GM21515 (cell line): ENCODE measurements around the gene KCTD2.

ENCODE experiments used
- ATAC-seq: cut with Tn5 transposase; IDR thresholded peaks from one replicate; pipeline ENCODE4 v1.9.1; 2021; ENCODE audit not compliant: unreplicated experiment

Gene KCTD2

GRCh38 chr17:75094871-75095399 lies 47.9 kb downstream of the KCTD2 start:
- ATAC-seq, result no peak

- no peak for ATAC-seq
Measured at GRCh38 chr17:75096082-75096625, 49.1 kb downstream of the KCTD2 start.

- no peak for ATAC-seq
Measured at GRCh38 chr17:75097865-75098264, 50.8 kb downstream of the KCTD2 start.

DNA sequence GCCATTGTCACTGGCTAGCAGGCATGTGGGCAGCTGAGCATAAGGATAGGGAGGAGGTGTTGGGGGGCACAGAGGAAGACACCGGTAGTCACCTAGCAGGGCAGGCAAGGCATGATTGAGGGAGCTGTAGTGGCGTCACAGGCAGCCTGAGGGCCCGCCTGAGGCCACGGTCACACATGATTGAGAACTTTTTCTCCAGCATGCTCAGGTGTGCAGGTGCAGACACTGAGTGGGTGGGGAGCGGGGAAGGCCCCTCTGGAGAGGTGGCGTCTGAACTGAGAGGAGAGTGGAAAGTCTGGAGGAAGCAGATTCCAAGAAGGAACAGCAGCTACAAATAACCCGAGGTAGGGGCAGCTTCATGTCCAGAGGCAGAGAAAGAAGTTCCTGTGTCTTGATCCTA lies 51.8 kb downstream of the KCTD2 start:
- ATAC-seq, result no peak

DNA sequence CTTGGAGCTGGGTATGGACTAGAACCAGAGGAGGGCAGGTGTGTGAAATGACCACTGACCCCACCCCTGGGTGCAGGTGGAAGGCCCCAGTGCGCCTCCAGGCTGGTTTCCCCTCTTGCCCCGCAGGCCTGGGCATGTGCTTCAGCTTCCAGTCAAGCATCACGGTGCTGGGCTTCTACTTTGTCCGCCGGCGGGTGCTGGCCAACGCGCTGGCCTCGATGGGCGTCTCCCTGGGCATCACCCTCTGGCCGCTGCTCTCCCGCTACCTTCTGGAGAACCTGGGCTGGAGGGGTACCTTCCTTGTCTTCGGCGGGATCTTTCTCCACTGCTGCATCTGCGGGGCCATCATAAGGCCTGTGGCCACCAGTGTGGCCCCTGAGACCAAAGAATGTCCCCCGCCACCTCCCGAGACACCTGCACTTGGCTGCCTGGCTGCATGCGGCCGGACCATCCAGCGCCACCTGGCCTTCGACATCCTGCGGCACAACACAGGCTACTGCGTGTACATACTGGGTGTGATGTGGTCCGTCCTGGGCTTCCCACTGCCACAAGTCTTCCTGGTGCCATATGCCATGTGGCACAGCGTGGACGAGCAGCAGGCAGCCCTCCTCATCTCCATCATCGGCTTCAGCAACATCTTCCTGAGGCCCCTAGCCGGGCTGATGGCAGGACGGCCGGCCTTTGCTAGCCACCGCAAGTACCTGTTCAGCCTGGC lies 53.0 kb downstream of the KCTD2 start:
- ATAC-seq, result no peak

GRCh38 chr17:75102385-75102821 lies 55.4 kb downstream of the KCTD2 start:
- ATAC-seq, result no peak

- ATAC-seq, result no peak
Measured at GRCh38 chr17:75103601-75104554, 56.9 kb downstream of the KCTD2 start.

- no peak for ATAC-seq
Measured at GRCh38 chr17:75105126-75106080, 58.4 kb downstream of the KCTD2 start.

GRCh38 chr17:75108193-75108592 lies 61.2 kb downstream of the KCTD2 start:
- ATAC-seq, result no peak

- no peak for ATAC-seq
Measured at GRCh38 chr17:75109046-75109406, 62.0 kb downstream of the KCTD2 start.

DNA sequence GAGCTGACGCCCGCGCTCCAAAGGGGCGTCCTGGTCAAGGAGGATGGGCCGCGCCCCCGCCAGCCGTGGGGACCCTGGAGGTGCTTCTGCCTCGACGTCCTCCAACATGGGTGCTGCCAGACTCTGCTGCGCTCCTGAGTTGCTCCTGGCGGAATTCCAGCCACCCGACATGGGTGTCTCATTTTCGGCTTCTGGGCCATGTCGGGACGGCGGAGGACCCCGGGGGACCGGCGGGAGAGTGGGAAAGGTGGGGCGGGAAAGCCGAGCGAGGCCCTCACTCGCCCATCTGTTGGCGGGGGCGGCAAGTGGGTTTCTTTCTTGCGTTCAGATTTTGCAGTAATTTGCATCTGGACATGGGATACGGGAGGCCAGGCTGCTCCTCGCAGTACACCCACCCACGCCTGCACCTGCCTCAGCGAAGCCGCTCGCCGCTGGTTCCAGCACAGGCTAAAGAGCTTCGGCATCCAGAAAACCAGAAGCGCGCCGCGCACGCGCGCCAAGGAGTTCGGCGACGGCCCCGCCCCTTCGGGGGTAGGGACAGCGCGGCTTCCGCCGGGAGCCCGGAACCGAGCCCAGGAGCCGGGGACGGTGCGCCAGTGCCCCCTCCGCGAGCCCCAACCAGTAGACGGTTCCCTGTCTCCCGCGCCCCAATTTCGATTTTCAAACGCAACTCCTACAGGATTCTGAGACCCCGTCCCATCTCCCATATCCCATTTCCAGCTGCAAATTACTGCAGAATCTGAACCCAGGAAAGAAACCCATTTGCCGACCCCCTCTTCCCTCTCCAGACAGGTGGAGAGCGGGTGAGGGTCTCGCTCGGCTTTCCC lies 62.6 kb downstream of the KCTD2 start, which contains the start of gene ARMC7:
ARMC7 (plus strand) TSS at position 563 of the 827 bp plus-strand sequence. CDS start 320 bp downstream, outside the sequence.
- peak; percentile 55 for ATAC-seq

- ATAC-seq, result no peak
Measured at GRCh38 chr17:75110234-75110937, 63.4 kb downstream of the KCTD2 start.

DNA sequence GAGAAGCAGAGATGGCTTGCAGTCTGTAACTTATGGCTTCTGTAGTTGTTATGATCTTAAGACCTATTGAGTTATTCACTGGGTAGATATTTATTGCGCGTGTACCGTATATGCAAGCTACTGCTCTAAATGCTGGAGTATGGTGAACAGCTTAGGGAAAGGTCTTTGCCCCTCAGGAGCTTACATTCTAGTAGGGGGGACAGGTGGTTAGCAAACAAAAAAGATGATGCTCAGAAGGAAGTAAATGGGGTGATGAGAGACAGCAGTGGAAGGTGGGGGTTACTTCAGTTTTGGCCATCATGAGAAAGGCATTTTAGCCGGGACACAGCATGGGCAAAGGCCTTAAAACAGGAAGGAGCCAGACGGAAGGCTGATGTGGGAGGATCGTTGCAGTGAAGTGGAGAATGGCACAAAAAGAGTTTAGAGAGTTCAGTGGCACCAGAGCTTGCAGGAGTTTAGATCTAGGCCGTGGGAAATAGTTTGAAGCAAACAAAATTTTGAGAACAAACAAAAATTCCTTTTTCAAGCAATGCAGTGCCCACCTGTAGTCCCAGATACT lies 64.8 kb downstream of the KCTD2 start:
- no peak for ATAC-seq

- ATAC-seq, result peak; percentile 45
Measured at GRCh38 chr17:75113798-75114551, 67.0 kb downstream of the KCTD2 start.

DNA sequence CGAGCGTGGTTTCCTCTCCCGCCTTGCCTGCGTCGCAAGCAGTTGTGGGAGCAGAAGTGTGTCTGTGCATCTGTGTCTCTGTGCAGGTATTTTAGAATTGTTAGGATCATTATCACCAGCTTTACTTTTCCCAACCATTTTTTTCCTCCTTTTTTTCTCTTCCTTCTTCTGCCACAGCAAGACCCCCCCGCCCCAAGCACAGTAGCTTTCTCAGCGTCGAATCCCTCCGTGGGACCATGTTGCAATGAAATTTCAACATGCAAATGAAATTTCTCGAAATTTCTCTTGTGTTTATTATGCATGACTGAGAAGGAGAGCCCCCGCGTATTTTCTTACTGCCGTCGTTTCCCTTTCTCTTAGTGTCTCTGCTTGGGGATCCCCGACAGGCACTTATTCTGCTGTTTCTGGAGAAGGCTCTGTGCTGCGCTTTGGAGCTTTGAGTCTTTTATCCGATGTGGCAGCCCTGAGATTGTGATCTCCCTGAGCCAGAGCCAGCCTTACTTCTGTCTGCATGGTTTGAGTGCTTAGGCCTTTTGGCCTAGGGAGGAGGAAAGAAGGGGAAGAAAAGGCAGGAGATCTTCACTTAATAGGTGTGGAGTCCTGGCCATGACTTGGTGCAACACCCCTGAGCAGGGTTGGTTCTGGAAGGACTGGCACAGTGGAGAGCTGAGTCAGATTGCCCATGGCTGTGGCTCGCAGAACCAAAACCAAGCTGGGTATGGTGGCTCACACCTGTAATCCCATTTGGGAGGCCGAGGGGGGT lies 67.7 kb downstream of the KCTD2 start:
- ATAC-seq, result no peak
